ENCODE measurements around the gene PLXDC1.

- no peak for TF ChIP-seq EZH2 (IDR thresholded peaks at IDR 0.05)
- no peak for TF ChIP-seq CTCF (IDR thresholded peaks at IDR 0.05)
- no peak for TF ChIP-seq EZH2phosphoT487 (IDR thresholded peaks at IDR 0.05)
Measured at GRCh38 chr17:39131616-39132015, 19.8 kb downstream of the PLXDC1 start.

All from neural progenitor cell (in vitro differentiated cells).